ENCODE data around the gene DYNC1H1.

- TF ChIP-seq CTCF (conservative IDR thresholded peaks at IDR 0.05; ENCODE audit: low read depth, low read length) = no peak
- TF ChIP-seq EZH2phosphoT487 (IDR thresholded peaks at IDR 0.05; ENCODE audit: borderline replicate concordance, low read length) = no peak
- no peak for TF ChIP-seq EZH2 (IDR thresholded peaks at IDR 0.05; ENCODE audit: low read length, unreplicated experiment)
These were observed 15.9 kb downstream of the DYNC1H1 start for GRCh38 chr14:101980251-101980650.
